HepG2 (cell line): ENCODE results near the gene KMT5C. TPM values are rescaled to one million over a fixed set of nuclear protein-coding genes. Genes with fewer than 3 reads are reported as not detected.

Experiments used
- ATAC-seq: fragments of 200-7000 bp; cut with Tn5 transposase; 3 replicates; pipeline ENCODE4 v1.9.1; 2020; ENCODE audit warnings: mild to moderate bottlenecking, moderate library complexity
- BruUV-seq: library from RNA; stranded (reverse); fragments of 400-500 nt; replicated peaks from 2 replicates; lab custom pipeline; 2021; lab: Mats Ljungman, UMichigan
- CTCF ChIA-PET: fragments of 300-600 bp; formaldehyde crosslinking; extraction: SDS; loops from one replicate; lab custom pipeline; 2021; ENCODE audit warnings: low total read pairs, inconsistent platforms, low intra/inter-chr PET ratio; lab: Yijun Ruan, JAX
- POLR2A ChIA-PET: fragments of 350-600 bp; sonication (Branson Sonifier 250); formaldehyde crosslinking; loops from one replicate; lab custom pipeline; 2020; ENCODE audit warnings: antibody characterized with exemption, inconsistent platforms; lab: Yijun Ruan, JAX
- DNase-seq: peaks from one replicate; pipeline ENCODE4 v3.0.0-alpha.2; 2015; ENCODE audit warnings: low spot score
- FAIRE-seq: peaks from 3 replicates; lab custom pipeline; 2011; peaks lifted over from hg19 to GRCh38; lab: Jason Lieb, UNC
- H2AFZ ChIP-seq: one replicate; pipeline ENCODE4 v1.6.1; 2011; ENCODE audit warnings: low read length, inconsistent platforms
- H3K27ac ChIP-seq: fragments of 300-600 bp; 3 replicates; pipeline ENCODE4 v1.8.0; 2011; ENCODE audit warnings: mixed run types, mild to moderate bottlenecking, mixed read lengths, low read length, inconsistent platforms; ENCODE audit not compliant: insufficient read depth; ENCODE audit errors: extremely low read length
- H3K27me3 ChIP-seq, 2 experiments: fragments of 200-600 bp in 1 of 2; 2 replicates in 1 of 2; 3 replicates in 1 of 2; pipeline versions ENCODE4 v1.6.0 to v1.8.0; 2011; ENCODE audit warnings: low read length in 2 of 2, mild to moderate bottlenecking in 2 of 2, moderate library complexity in 2 of 2, inconsistent platforms in 1 of 2; ENCODE audit not compliant: insufficient read depth in 2 of 2, control insufficient read depth in 1 of 2
- H3K36me3 ChIP-seq, 2 experiments: fragments of 200-600 bp in 1 of 2; replicated peaks in 1 of 2; 2 replicates in 1 of 2; 3 replicates in 1 of 2; pipeline versions ENCODE4 v1.5.1 to v1.8.0; 2011; ENCODE audit warnings: low read length in 2 of 2, inconsistent platforms in 1 of 2; ENCODE audit not compliant: insufficient read depth in 2 of 2, control insufficient read depth in 1 of 2
- H3K4me1 ChIP-seq: 2 replicates; pipeline ENCODE4 v1.5.1; 2012; ENCODE audit warnings: low read length, inconsistent platforms; ENCODE audit not compliant: insufficient read depth
- H3K4me2 ChIP-seq: 2 replicates; pipeline ENCODE4 v1.6.0; 2011; ENCODE audit warnings: low read depth, low read length, inconsistent platforms
- H3K4me3 ChIP-seq, 3 experiments: fragments of 200-600 bp in 1 of 3; sonication (generic), shearing (Covaris generic) in 1 of 3; replicated peaks in 1 of 3; 2 replicates each; pipeline ENCODE4 v1.5.1; 2011 to 2016; ENCODE audit warnings: low read length in 3 of 3, inconsistent platforms in 2 of 3, low read depth in 2 of 3, mild to moderate bottlenecking in 2 of 3, control low read depth in 1 of 3, mixed read lengths in 1 of 3; ENCODE audit not compliant: insufficient read depth in 1 of 3
- H3K79me2 ChIP-seq: one replicate; pipeline ENCODE4 v1.6.1; 2011; ENCODE audit warnings: low read length, inconsistent platforms; ENCODE audit not compliant: insufficient read depth
- H3K9ac ChIP-seq: 2 replicates; pipeline ENCODE4 v1.6.0; 2011; ENCODE audit warnings: mild to moderate bottlenecking, low read depth, low read length, inconsistent platforms; ENCODE audit not compliant: insufficient read depth
- H3K9me3 ChIP-seq: 2 replicates; pipeline ENCODE4 v1.5.1; 2012; ENCODE audit warnings: mild to moderate bottlenecking, low read length
- H4K20me1 ChIP-seq: 2 replicates; pipeline ENCODE4 v1.6.0; 2011; ENCODE audit warnings: inconsistent platforms, mild to moderate bottlenecking, low read length, moderate library complexity; ENCODE audit not compliant: insufficient read depth
- ARID2 ChIP-seq: sonication (generic); formaldehyde crosslinking; IDR thresholded peaks from 2 replicates; pipeline ENCODE4 v1.8.1; 2022; ENCODE audit warnings: mild to moderate bottlenecking, missing genetic modification reagents, borderline replicate concordance
- RXRA ChIP-seq: sonication (generic); formaldehyde crosslinking; IDR thresholded peaks from 2 replicates; pipeline ENCODE4 v1.5.1; 2020; ENCODE audit warnings: missing genetic modification reagents
- STAG1 ChIP-seq: sonication (generic); formaldehyde crosslinking; IDR thresholded peaks from 2 replicates; pipeline ENCODE4 v1.4.0; 2020; ENCODE audit warnings: missing genetic modification reagents
- TRIM24 ChIP-seq: sonication (generic); formaldehyde crosslinking; IDR thresholded peaks from 2 replicates; pipeline ENCODE4 v1.8.0; 2022; ENCODE audit warnings: mild to moderate bottlenecking, missing genetic modification reagents
- ZNF460 ChIP-seq: sonication (generic); formaldehyde crosslinking; IDR thresholded peaks from 2 replicates; pipeline ENCODE4 v1.5.1; 2020; ENCODE audit warnings: missing genetic modification reagents, mild to moderate bottlenecking, borderline replicate concordance
- WGBS: methylation state at CpG from one replicate; pipeline ENCODE4 v1.1.6; 2017; ENCODE audit warnings: low lambda C conversion rate; 5-methylcytosine and 5-hydroxymethylcytosine counted together
- in situ Hi-C: cut with HindIII; loops from 2 replicates; pipeline ENCODE4 v1.10.0; 2017; ENCODE audit warnings: low pct_unique_long_range_greater_than_20kb; ENCODE audit not compliant: extremely low pct_ligation_motif_present
- intact Hi-C: fragments of 100-400 bp; cut with micrococcal nuclease; formaldehyde crosslinking; loops from one replicate; pipeline ENCODE4 v1.10.0; 2022; ENCODE audit not compliant: unreplicated experiment
- polyA plus RNA-seq, 8 experiments: library from polyadenylated mRNA; depleted of rRNA in 3 of 8; stranded (reverse) in 7 of 8; unstranded in 1 of 8; fragments of >200 nt; fragmentation: Illumina TruSeq in 4 of 8; extraction: Trizol in 4 of 8; gene quantifications; 2 replicates each; pipeline versions ENCODE4 v1.2.1 to v1.2.3, GENCODE V29; 2011 to 2016; ENCODE audit warnings: low read depth in 4 of 8, missing spikeins in 1 of 8, mixed read lengths in 1 of 8; ENCODE audit not compliant: insufficient read depth in 1 of 8
- total RNA-seq, 5 experiments: library from RNA; depleted of rRNA; stranded (reverse); fragments of >200 nt; fragmentation: Illumina TruSeq; extraction: Trizol; gene quantifications; 2 replicates each; pipeline ENCODE4 v1.2.3, GENCODE V29; 2016; ENCODE audit warnings: low read depth in 1 of 5
- TF ChIP-seq, protein P1 (sequence below): sonication (generic); formaldehyde crosslinking; IDR thresholded peaks from 2 replicates; pipeline ENCODE4 v1.4.0; 2020; ENCODE audit warnings: missing genetic modification reagents, mild to moderate bottlenecking, borderline replicate concordance
- TF ChIP-seq, protein P2 (sequence below): sonication (generic); formaldehyde crosslinking; IDR thresholded peaks from 2 replicates; pipeline ENCODE4 v1.4.0; 2020; ENCODE audit warnings: missing genetic modification reagents

Gene KMT5C
- total and polyA plus RNA-seq, 2 of the 13 experiments (the other 11 are each of a cell fraction or from before 2014, with no cell fraction given): 5.5 to 9.0 TPM

DNA sequence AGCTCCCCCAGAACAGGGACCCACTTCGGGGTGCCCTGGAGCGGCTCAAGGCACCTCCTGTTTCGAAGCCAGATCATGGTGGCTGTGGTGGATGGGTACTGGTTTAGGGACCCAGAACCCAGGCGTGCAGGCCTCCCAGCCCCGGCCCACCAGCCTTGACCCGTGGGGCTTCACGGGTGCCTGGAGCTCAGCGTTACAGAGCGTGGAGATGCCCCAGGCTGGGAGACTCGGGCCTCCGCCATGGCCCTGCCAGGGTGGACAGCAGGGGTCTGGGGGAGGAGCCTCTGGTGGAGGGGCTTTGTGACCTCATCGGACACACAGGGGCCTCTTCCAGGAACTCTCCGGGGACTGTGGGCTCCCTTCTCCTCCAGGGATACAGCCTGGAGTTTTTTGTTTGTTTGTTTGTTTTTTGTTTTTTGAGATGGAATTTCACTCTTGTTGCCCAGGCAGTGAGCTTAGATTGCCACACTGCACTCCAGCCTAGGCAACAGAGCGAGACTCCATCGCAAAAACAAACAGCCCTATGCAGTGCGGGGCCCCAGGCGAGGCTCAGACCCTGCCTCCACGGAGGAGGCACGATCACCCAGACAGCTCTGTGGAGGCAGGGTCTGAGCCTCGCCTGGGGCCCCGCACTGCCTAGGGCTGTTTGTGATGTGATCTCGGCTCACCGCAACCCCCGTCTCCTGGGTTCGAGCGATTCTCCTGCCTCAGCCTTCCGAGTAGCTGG, 23.5 kb downstream of the KMT5C start, which contains the start of gene GARIN5B:
Gene GARIN5B (minus strand): TSS at position 271 of the 727 bp plus-strand sequence. CDS start 194 bp downstream, at position 77.
- H4K20me1 ChIP-seq: no peaks in the 10 kb centered on the region
- peaks cover 14% of the 10 kb centered on the region for H3K4me1 ChIP-seq
- peak within 1 kb of the TSS; percentile 1; the same call in 1 of the 2 replicates for H3K4me2 ChIP-seq
- TF ChIP-seq TRIM24 (CRISPR knock-in tag) (no peak), RXRA (CRISPR knock-in tag) (0 out of 2 replicates have a peak, but pooled peaks have one; percentile 11)
- POLR2A ChIA-PET: interaction anchor here (0.6 to 1.3 kb wide), 3 partner anchors 23 to 44 kb away, joined by 3 read pairs; partner anchors contain the start of gene KMT5C
- no peaks in the 10 kb centered on the region for H3K79me2 ChIP-seq
- no peak within 1 kb of the TSS for H3K9ac ChIP-seq
- no peaks in the 10 kb centered on the region for H3K9me3 ChIP-seq
- no peak within 1 kb of the TSS for H3K27ac ChIP-seq
- in situ Hi-C loops: no loop called here
- no peak for DNase-seq
- no peaks in the 10 kb centered on the region for H3K36me3 ChIP-seq
- 28% methylated on average over 15 of the region's 27 CpGs for WGBS
- CTCF ChIA-PET: no interaction called here
- H2AFZ ChIP-seq: no peak within 1 kb of the TSS
- BruUV-seq: no TSS peak
- ATAC-seq: peak; percentile 15; the same call in 1 of the 3 replicates
- no peak for FAIRE-seq
- H3K4me3 ChIP-seq: peak within 1 kb of the TSS in 1 of 3 experiments; percentile 33; a peak in 1 of 6 replicates
- intact Hi-C loops: no loop called here
- peaks cover 4 to 22% of the 10 kb centered on the region in 2 experiments for H3K27me3 ChIP-seq

DNA sequence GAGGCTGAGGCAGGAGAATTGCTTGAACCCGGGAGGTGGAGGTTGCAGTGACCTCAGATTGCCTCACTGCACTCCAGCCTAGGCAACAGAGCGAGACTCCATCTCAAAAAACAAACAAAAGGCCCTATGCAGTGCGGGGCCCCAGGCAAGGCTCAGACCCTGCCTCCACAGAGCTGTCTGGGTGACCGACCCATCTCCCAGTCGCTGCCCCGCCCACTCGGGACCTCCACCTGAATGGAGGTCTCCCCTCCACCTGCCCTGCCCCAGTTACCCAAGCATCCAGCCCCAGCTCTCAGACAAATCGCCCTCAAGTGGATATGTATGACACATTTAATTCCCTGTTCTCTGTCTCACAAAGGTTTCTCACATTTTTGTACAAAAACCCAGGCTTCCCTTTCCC, 25.6 kb downstream of the KMT5C start:
- Histone ChIP-seq H3K27me3 (peaks cover 5 to 26% of the 10 kb centered on the region in 2 experiments; a peak in 4 of 5 replicates), H2AFZ (no peak overlapping the region), H3K9me3 (no peaks in the 10 kb centered on the region), H3K4me1 (peaks cover 23% of the 10 kb centered on the region), H3K9ac (no peak overlapping the region), H3K4me3 (no peak overlapping the region), H3K79me2 (no peaks in the 10 kb centered on the region), H3K4me2 (no peak overlapping the region), H4K20me1 (no peaks in the 10 kb centered on the region), H3K27ac (no peak overlapping the region), H3K36me3 (no peaks in the 10 kb centered on the region)
- ChIA-PET CTCF (no interaction called here), POLR2A (no interaction called here)
- FAIRE-seq (no peak), ATAC-seq (no peak), DNase-seq (no peak)
- BruUV-seq: no TSS peak
- intact Hi-C loops (no loop called here), in situ Hi-C loops (no loop called here)
- 11% methylated on average over 5 of the region's 8 CpGs for WGBS
- TF ChIP-seq ARID2: no peak
- TF ChIP-seq, protein P1, sequence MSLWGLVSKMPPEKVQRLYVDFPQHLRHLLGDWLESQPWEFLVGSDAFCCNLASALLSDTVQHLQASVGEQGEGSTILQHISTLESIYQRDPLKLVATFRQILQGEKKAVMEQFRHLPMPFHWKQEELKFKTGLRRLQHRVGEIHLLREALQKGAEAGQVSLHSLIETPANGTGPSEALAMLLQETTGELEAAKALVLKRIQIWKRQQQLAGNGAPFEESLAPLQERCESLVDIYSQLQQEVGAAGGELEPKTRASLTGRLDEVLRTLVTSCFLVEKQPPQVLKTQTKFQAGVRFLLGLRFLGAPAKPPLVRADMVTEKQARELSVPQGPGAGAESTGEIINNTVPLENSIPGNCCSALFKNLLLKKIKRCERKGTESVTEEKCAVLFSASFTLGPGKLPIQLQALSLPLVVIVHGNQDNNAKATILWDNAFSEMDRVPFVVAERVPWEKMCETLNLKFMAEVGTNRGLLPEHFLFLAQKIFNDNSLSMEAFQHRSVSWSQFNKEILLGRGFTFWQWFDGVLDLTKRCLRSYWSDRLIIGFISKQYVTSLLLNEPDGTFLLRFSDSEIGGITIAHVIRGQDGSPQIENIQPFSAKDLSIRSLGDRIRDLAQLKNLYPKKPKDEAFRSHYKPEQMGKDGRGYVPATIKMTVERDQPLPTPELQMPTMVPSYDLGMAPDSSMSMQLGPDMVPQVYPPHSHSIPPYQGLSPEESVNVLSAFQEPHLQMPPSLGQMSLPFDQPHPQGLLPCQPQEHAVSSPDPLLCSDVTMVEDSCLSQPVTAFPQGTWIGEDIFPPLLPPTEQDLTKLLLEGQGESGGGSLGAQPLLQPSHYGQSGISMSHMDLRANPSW (CRISPR knock-in tag): no peak
- TF ChIP-seq, protein P2, sequence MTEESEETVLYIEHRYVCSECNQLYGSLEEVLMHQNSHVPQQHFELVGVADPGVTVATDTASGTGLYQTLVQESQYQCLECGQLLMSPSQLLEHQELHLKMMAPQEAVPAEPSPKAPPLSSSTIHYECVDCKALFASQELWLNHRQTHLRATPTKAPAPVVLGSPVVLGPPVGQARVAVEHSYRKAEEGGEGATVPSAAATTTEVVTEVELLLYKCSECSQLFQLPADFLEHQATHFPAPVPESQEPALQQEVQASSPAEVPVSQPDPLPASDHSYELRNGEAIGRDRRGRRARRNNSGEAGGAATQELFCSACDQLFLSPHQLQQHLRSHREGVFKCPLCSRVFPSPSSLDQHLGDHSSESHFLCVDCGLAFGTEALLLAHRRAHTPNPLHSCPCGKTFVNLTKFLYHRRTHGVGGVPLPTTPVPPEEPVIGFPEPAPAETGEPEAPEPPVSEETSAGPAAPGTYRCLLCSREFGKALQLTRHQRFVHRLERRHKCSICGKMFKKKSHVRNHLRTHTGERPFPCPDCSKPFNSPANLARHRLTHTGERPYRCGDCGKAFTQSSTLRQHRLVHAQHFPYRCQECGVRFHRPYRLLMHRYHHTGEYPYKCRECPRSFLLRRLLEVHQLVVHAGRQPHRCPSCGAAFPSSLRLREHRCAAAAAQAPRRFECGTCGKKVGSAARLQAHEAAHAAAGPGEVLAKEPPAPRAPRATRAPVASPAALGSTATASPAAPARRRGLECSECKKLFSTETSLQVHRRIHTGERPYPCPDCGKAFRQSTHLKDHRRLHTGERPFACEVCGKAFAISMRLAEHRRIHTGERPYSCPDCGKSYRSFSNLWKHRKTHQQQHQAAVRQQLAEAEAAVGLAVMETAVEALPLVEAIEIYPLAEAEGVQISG: no peak
- no peak for TF ChIP-seq STAG1 (CRISPR knock-in tag)
- no peak for TF ChIP-seq ZNF460
